KG1 (cell line): Measurements from ENCODE around the gene TENT4B.
A peak's percentile ranks its signal among the peaks of the same experiment; 100 is the strongest.

ENCODE experiments used
- DNase-seq: peaks from one replicate; lab custom pipeline; 2025; lab: John Stamatoyannopoulos, UW

The TENT4B gene

GRCh38 chr16:50271148-50272041, 118.3 kb downstream of the TENT4B start:
- DNase-seq = no peak

- DNase-seq = no peak
Observed at GRCh38 chr16:50272111-50272571, 119.0 kb downstream of the TENT4B start.

GRCh38 chr16:50272687-50273381, 119.7 kb downstream of the TENT4B start:
- DNase-seq = no peak

- DNase-seq = no peak
Observed at GRCh38 chr16:50273382-50273690, 120.2 kb downstream of the TENT4B start.

GRCh38 chr16:50273888-50274325, 120.8 kb downstream of the TENT4B start:
- peak; percentile 59 for DNase-seq

GRCh38 chr16:50274326-50275097, 121.4 kb downstream of the TENT4B start:
- no peak for DNase-seq

GRCh38 chr16:50275098-50275415, 122.0 kb downstream of the TENT4B start:
- no peak for DNase-seq

GRCh38 chr16:50275428-50276325, 122.6 kb downstream of the TENT4B start:
- DNase-seq = no peak

GRCh38 chr16:50276326-50276640, 123.2 kb downstream of the TENT4B start:
- DNase-seq = no peak

GRCh38 chr16:50276801-50277555, 123.9 kb downstream of the TENT4B start:
- no peak for DNase-seq

- DNase-seq = no peak
Observed at GRCh38 chr16:50278251-50278650, 125.1 kb downstream of the TENT4B start.

GRCh38 chr16:50279504-50279865, 126.4 kb downstream of the TENT4B start:
- no peak for DNase-seq

GRCh38 chr16:50280932-50281331, 127.8 kb downstream of the TENT4B start:
- no peak for DNase-seq
